Trophoblast cell (in vitro differentiated cells and primary cell): ENCODE results near the gene HLA-DMB.

Experiments used
- DNase-seq, 2 donors: peaks; one replicate each; pipeline ENCODE4 v3.0.0-alpha.2; 2016
- H2AFZ ChIP-seq: 2 replicates; pipeline ENCODE4 v1.6.1; 2013; ENCODE audit warnings: low read length, moderate library complexity, mild to moderate bottlenecking; ENCODE audit not compliant: insufficient read depth, poor library complexity
- H2AK5ac ChIP-seq: 2 replicates; pipeline ENCODE4 v1.6.1; 2013; ENCODE audit warnings: mild to moderate bottlenecking, low read length
- H2BK120ac ChIP-seq: 2 replicates; pipeline ENCODE4 v1.6.1; 2013; ENCODE audit warnings: low read length, mild to moderate bottlenecking, moderate library complexity; ENCODE audit not compliant: insufficient read depth, poor library complexity
- H2BK12ac ChIP-seq: 2 replicates; pipeline ENCODE4 v1.6.1; 2013; ENCODE audit warnings: mild to moderate bottlenecking, low read length, moderate library complexity
- H2BK5ac ChIP-seq: 2 replicates; pipeline ENCODE4 v1.6.1; 2013; ENCODE audit warnings: low read length, low read depth, moderate library complexity, mild to moderate bottlenecking; ENCODE audit not compliant: poor library complexity
- H3K14ac ChIP-seq: 2 replicates; pipeline ENCODE4 v1.6.1; 2013; ENCODE audit warnings: mild to moderate bottlenecking, low read length
- H3K18ac ChIP-seq: 2 replicates; pipeline ENCODE4 v1.6.1; 2013; ENCODE audit warnings: mild to moderate bottlenecking, low read length
- H3K23ac ChIP-seq: 2 replicates; pipeline ENCODE4 v1.6.1; 2013; ENCODE audit warnings: low read length
- H3K27ac ChIP-seq: 2 replicates; pipeline ENCODE4 v1.5.1; 2013; ENCODE audit warnings: low read depth, mild to moderate bottlenecking, inconsistent platforms, low read length, moderate library complexity
- H3K27me3 ChIP-seq: 2 replicates; pipeline ENCODE4 v1.6.1; 2013; ENCODE audit warnings: inconsistent platforms, mild to moderate bottlenecking, low read length, moderate library complexity; ENCODE audit not compliant: insufficient read depth
- H3K36me3 ChIP-seq, 2 experiments: 1 replicate in 1 of 2; 2 replicates in 1 of 2; pipeline ENCODE4 v1.6.1; 2013; ENCODE audit warnings: low read length in 2 of 2, mild to moderate bottlenecking in 2 of 2, moderate library complexity in 1 of 2; ENCODE audit not compliant: insufficient read depth in 2 of 2, control insufficient read depth in 1 of 2
- H3K4ac ChIP-seq: 2 replicates; pipeline ENCODE4 v1.6.1; 2013; ENCODE audit warnings: low read depth, mild to moderate bottlenecking, low read length, moderate library complexity
- H3K4me1 ChIP-seq, 2 experiments: 1 replicate in 1 of 2; 2 replicates in 1 of 2; pipeline ENCODE4 v1.6.1; 2013; ENCODE audit warnings: low read length in 2 of 2, mild to moderate bottlenecking in 2 of 2, moderate library complexity in 1 of 2; ENCODE audit not compliant: insufficient read depth in 2 of 2, control insufficient read depth in 1 of 2
- H3K4me2 ChIP-seq: 2 replicates; pipeline ENCODE4 v1.6.1; 2013; ENCODE audit warnings: inconsistent platforms, mild to moderate bottlenecking, low read length, moderate library complexity
- H3K4me3 ChIP-seq: 2 replicates; pipeline ENCODE4 v1.5.1; 2013; ENCODE audit warnings: mild to moderate bottlenecking, low read depth, low read length, inconsistent platforms
- H3K79me1 ChIP-seq: one replicate; pipeline ENCODE4 v1.6.1; 2013; ENCODE audit warnings: low read length
- H3K79me2 ChIP-seq: 2 replicates; pipeline ENCODE4 v1.6.1; 2013; ENCODE audit warnings: low read length, mild to moderate bottlenecking; ENCODE audit not compliant: control insufficient read depth, insufficient read depth, poor library complexity
- H3K9ac ChIP-seq: 2 replicates; pipeline ENCODE4 v1.6.1; 2013; ENCODE audit warnings: mild to moderate bottlenecking, low read length
- H3K9me3 ChIP-seq: 2 replicates; pipeline ENCODE4 v1.6.1; 2013; ENCODE audit warnings: low read depth, mild to moderate bottlenecking, control low read depth, inconsistent platforms, low read length; ENCODE audit not compliant: insufficient read depth
- H4K12ac ChIP-seq: 2 replicates; pipeline ENCODE4 v1.6.1; 2013; ENCODE audit warnings: low read depth, mild to moderate bottlenecking, low read length, moderate library complexity
- H4K8ac ChIP-seq: 2 replicates; pipeline ENCODE4 v1.6.1; 2013; ENCODE audit warnings: low read depth, mild to moderate bottlenecking, low read length, moderate library complexity
- H4K91ac ChIP-seq: one replicate; pipeline ENCODE4 v1.6.1; 2013; ENCODE audit warnings: low read depth, mild to moderate bottlenecking, low read length, moderate library complexity
- WGBS: extraction: QIAGEN DNeasy Blood & Tissue Kit; methylation state at CpG from one replicate; pipeline ENCODE4 v1.1.7; 2013; ENCODE audit warnings: missing lambda C conversion rate; ENCODE audit not compliant: insufficient read length, insufficient coverage; ENCODE audit errors: extremely low coverage; 5-methylcytosine and 5-hydroxymethylcytosine counted together

HLA-DMB gene

GRCh38 chr6:32949113-32949512 lies 8.3 kb upstream of the HLA-DMB start:
- Histone ChIP-seq H3K9me3 (no peaks in the 10 kb centered on the region), H2BK5ac (no peak overlapping the region), H4K91ac (no peak overlapping the region), H3K23ac (no peak overlapping the region), H3K79me2 (no peaks in the 10 kb centered on the region), H3K4me2 (no peak overlapping the region), H3K9ac (no peak overlapping the region), H2AFZ (no peak overlapping the region), H3K14ac (no peak overlapping the region), H4K8ac (no peak overlapping the region), H3K4me3 (no peak overlapping the region), H3K4ac (no peak overlapping the region), H2AK5ac (no peak overlapping the region), H3K4me1 (peaks cover 0 to 3% of the 10 kb centered on the region in 2 experiments), H2BK120ac (no peak overlapping the region), H3K27me3 (no peaks in the 10 kb centered on the region), H3K36me3 (no peaks in the 10 kb centered on the region), H4K12ac (no peak overlapping the region), H3K79me1 (no peaks in the 10 kb centered on the region), H2BK12ac (no peak overlapping the region), H3K27ac (no peak overlapping the region), H3K18ac (no peak overlapping the region)
- DNase-seq: no peak
- no CpG with 5 or more reads among the region's 9 CpGs for WGBS

GRCh38 chr6:32947552-32948465 lies 7.0 kb upstream of the HLA-DMB start:
- Histone ChIP-seq H2BK5ac (no peak overlapping the region), H2BK120ac (no peak overlapping the region), H4K8ac (no peak overlapping the region), H3K18ac (no peak overlapping the region), H3K27ac (no peak overlapping the region), H3K9me3 (no peaks in the 10 kb centered on the region), H3K4me2 (no peak overlapping the region), H2AK5ac (no peak overlapping the region), H3K79me1 (no peaks in the 10 kb centered on the region), H3K4me1 (peaks cover 0 to 2% of the 10 kb centered on the region in 2 experiments), H3K4ac (no peak overlapping the region), H3K27me3 (no peaks in the 10 kb centered on the region), H2AFZ (no peak overlapping the region), H3K79me2 (no peaks in the 10 kb centered on the region), H2BK12ac (no peak overlapping the region), H4K91ac (no peak overlapping the region), H4K12ac (no peak overlapping the region), H3K14ac (no peak overlapping the region), H3K36me3 (no peaks in the 10 kb centered on the region), H3K23ac (no peak overlapping the region), H3K9ac (no peak overlapping the region), H3K4me3 (no peak overlapping the region)
- peak; percentile 46 to 63 for DNase-seq
- no CpG with 5 or more reads among the region's 11 CpGs for WGBS

GRCh38 chr6:32946893-32947292 lies 6.1 kb upstream of the HLA-DMB start:
- Histone ChIP-seq H3K27ac (no peak overlapping the region), H3K27me3 (no peaks in the 10 kb centered on the region), H3K79me1 (no peaks in the 10 kb centered on the region), H2BK12ac (no peak overlapping the region), H3K4me3 (no peak overlapping the region), H2BK5ac (no peak overlapping the region), H4K12ac (no peak overlapping the region), H3K4me1 (no peaks in the 10 kb centered on the region), H3K79me2 (no peaks in the 10 kb centered on the region), H3K14ac (no peak overlapping the region), H3K9me3 (no peaks in the 10 kb centered on the region), H3K23ac (no peak overlapping the region), H3K36me3 (no peaks in the 10 kb centered on the region), H3K4me2 (no peak overlapping the region), H3K4ac (no peak overlapping the region), H2AFZ (no peak overlapping the region), H4K91ac (no peak overlapping the region), H2BK120ac (no peak overlapping the region), H2AK5ac (no peak overlapping the region), H4K8ac (no peak overlapping the region), H3K9ac (no peak overlapping the region), H3K18ac (no peak overlapping the region)
- DNase-seq: no peak

- Histone ChIP-seq H4K8ac (no peak overlapping the region), H3K18ac (no peak overlapping the region), H2AFZ (no peak overlapping the region), H2BK12ac (no peak overlapping the region), H3K9ac (no peak overlapping the region), H3K79me1 (no peaks in the 10 kb centered on the region), H2AK5ac (no peak overlapping the region), H4K12ac (no peak overlapping the region), H3K9me3 (no peaks in the 10 kb centered on the region), H3K4ac (no peak overlapping the region), H3K4me1 (no peaks in the 10 kb centered on the region), H3K27ac (no peak overlapping the region), H3K14ac (no peak overlapping the region), H3K4me2 (no peak overlapping the region), H2BK120ac (no peak overlapping the region), H3K27me3 (no peaks in the 10 kb centered on the region), H3K4me3 (no peak overlapping the region), H3K79me2 (no peaks in the 10 kb centered on the region), H3K23ac (no peak overlapping the region), H2BK5ac (no peak overlapping the region), H3K36me3 (no peaks in the 10 kb centered on the region), H4K91ac (no peak overlapping the region)
- no peak for DNase-seq
Observed at GRCh38 chr6:32945953-32946352, 5.1 kb upstream of the HLA-DMB start.
